AG09309 (cell line): ENCODE measurements around the gene KLHL18.
A peak's percentile ranks its signal among the peaks of the same experiment; 100 is the strongest.

Source experiments
- DNase-seq: peaks from one replicate; pipeline ENCODE4 v3.0.0-alpha.2; 2010; ENCODE audit warnings: low read depth
- H3K4me3 ChIP-seq: 2 replicates; pipeline ENCODE4 v1.5.1; 2011; ENCODE audit warnings: mild to moderate bottlenecking, low read depth, low read length, moderate library complexity; ENCODE audit not compliant: control insufficient read depth
- CTCF ChIP-seq: IDR thresholded peaks from 2 replicates; pipeline ENCODE4 v1.5.1; 2011; ENCODE audit warnings: mild to moderate bottlenecking, low read depth, low read length, inconsistent platforms; ENCODE audit not compliant: insufficient read depth, control insufficient read depth; ENCODE audit errors: missing control alignments

KLHL18 gene

GRCh38 chr3:47323431-47324277 is 40.9 kb downstream of the KLHL18 start:
- no peak for TF ChIP-seq CTCF
- no peak for DNase-seq
- no peak overlapping the region for H3K4me3 ChIP-seq

- peak; percentile 61 for DNase-seq
- peak; percentile 79 for TF ChIP-seq CTCF
- no peak overlapping the region for H3K4me3 ChIP-seq
These were observed 41.6 kb downstream of the KLHL18 start for GRCh38 chr3:47324278-47324865.

GRCh38 chr3:47333907-47334306 is 51.2 kb downstream of the KLHL18 start:
- no peak for TF ChIP-seq CTCF
- DNase-seq = no peak
- H3K4me3 ChIP-seq = no peak overlapping the region

- DNase-seq = no peak
- H3K4me3 ChIP-seq = no peak overlapping the region
- no peak for TF ChIP-seq CTCF
These were observed 54.9 kb downstream of the KLHL18 start for GRCh38 chr3:47337656-47338055.

- no peak for DNase-seq
- H3K4me3 ChIP-seq = no peak overlapping the region
- no peak for TF ChIP-seq CTCF
These were observed 57.2 kb downstream of the KLHL18 start for GRCh38 chr3:47339951-47340350.

GRCh38 chr3:47340866-47341265 is 58.1 kb downstream of the KLHL18 start:
- H3K4me3 ChIP-seq = no peak overlapping the region
- TF ChIP-seq CTCF = no peak
- no peak for DNase-seq

DNA sequence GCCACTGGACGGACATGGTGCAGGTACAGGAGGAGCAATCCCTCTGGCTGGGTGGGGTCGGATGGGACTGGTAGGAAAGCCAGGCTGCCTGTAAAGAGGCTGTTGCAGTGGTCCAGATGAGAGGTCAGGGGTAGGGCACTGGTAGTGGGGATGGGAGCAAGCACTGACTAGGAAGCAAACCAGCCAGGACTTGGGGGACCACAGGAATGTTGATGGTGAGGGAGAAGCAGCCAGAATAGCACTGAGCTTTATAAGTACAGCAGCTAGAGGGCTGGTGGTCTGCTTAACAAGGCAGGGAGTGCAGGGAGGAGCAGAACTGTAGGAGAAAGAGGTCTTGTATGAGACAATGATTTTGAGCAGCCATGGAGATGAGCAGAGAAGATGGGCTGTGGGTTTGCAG is 59.4 kb downstream of the KLHL18 start:
- no peak overlapping the region for H3K4me3 ChIP-seq
- DNase-seq = no peak
- no peak for TF ChIP-seq CTCF
